Astrocyte of the spinal cord (primary cell): ENCODE data around the gene GUCY2C.

Experiments
- DNase-seq: peaks from one replicate; pipeline ENCODE4 v3.0.0; 2011; ENCODE audit warnings: low read depth, low spot score
- H3K4me3 ChIP-seq: 2 replicates; pipeline ENCODE4 v1.5.1; 2011; ENCODE audit warnings: low read depth, mild to moderate bottlenecking, low read length, moderate library complexity
- CTCF ChIP-seq: IDR thresholded peaks from 2 replicates; pipeline ENCODE4 v1.5.1; 2012; ENCODE audit warnings: low read depth, mild to moderate bottlenecking, low read length, inconsistent platforms
- in situ Hi-C: cut with HindIII; loops from 2 replicates; pipeline ENCODE4 v1.10.0; 2017; ENCODE audit warnings: low sequenced_read_pairs

Gene GUCY2C

GRCh38 chr12:14638066-14638465, 58.3 kb downstream of the GUCY2C start:
- in situ Hi-C loops = no loop called here
- no peak for TF ChIP-seq CTCF
- no peak overlapping the region for H3K4me3 ChIP-seq
- no peak for DNase-seq

GRCh38 chr12:14635776-14636175, 60.6 kb downstream of the GUCY2C start:
- TF ChIP-seq CTCF = no peak
- DNase-seq = peak; percentile 2
- in situ Hi-C loops = no loop called here
- no peak overlapping the region for H3K4me3 ChIP-seq

- no peak for DNase-seq
- no peak for TF ChIP-seq CTCF
- no peak overlapping the region for H3K4me3 ChIP-seq
- in situ Hi-C loops = no loop called here
Observed at GRCh38 chr12:14630793-14631192, 65.6 kb downstream of the GUCY2C start.

- TF ChIP-seq CTCF = peak; percentile 99
- H3K4me3 ChIP-seq = no peak overlapping the region
- in situ Hi-C loops = no loop called here
- peak; percentile 72 for DNase-seq
Observed at GRCh38 chr12:14629832-14630710, 66.3 kb downstream of the GUCY2C start.

GRCh38 chr12:14628771-14629170, 67.6 kb downstream of the GUCY2C start:
- no peak for DNase-seq
- no peak for TF ChIP-seq CTCF
- in situ Hi-C loops = no loop called here
- H3K4me3 ChIP-seq = no peak overlapping the region

- in situ Hi-C loops = no loop called here
- no peak for DNase-seq
- H3K4me3 ChIP-seq = no peak overlapping the region
- no peak for TF ChIP-seq CTCF
Observed at GRCh38 chr12:14621826-14622225, 74.6 kb downstream of the GUCY2C start.
